Endothelial cell of umbilical vein (primary cell): ENCODE results near the gene NCKAP5. TPM values are rescaled to one million over a fixed set of nuclear protein-coding genes. Genes with fewer than 3 reads are reported as not detected.

Experiments used
- BruUV-seq: library from RNA; stranded (reverse); fragments of 400-500 nt; replicated peaks from 2 replicates; lab custom pipeline; 2021; lab: Mats Ljungman, UMichigan
- CTCF ChIA-PET: fragments of 300-600, 350-600 bp; sonication (Branson Sonifier 250); formaldehyde crosslinking; loops from one replicate; lab custom pipeline; 2021; ENCODE audit warnings: antibody characterized with exemption, inconsistent platforms; lab: Charles Lee
- POLR2A ChIA-PET: fragments of 300-600, 350-600 bp; sonication (Branson Sonifier 250); formaldehyde crosslinking; loops from one replicate; lab custom pipeline; 2021; ENCODE audit warnings: antibody characterized with exemption, inconsistent platforms; lab: Charles Lee
- DNase-seq: peaks from one replicate; pipeline ENCODE4 v3.0.0-alpha.2; 2011; ENCODE audit warnings: low read depth, low spot score
- FAIRE-seq: peaks from 2 replicates; lab custom pipeline; 2011; peaks lifted over from hg19 to GRCh38; lab: Jason Lieb, UNC
- H2AFZ ChIP-seq: 2 replicates; pipeline ENCODE4 v1.6.0; 2012; ENCODE audit warnings: low read depth, low read length, control low read depth, inconsistent platforms
- H3K27ac ChIP-seq: 2 replicates; pipeline ENCODE4 v1.5.1; 2011; ENCODE audit warnings: low read depth, mild to moderate bottlenecking, control low read depth, low read length, moderate library complexity; ENCODE audit not compliant: insufficient read depth
- H3K27me3 ChIP-seq, 2 experiments: 2 replicates each; pipeline versions ENCODE4 v1.6.0 to v1.6.1; 2011; ENCODE audit warnings: low read length in 2 of 2, mixed read lengths in 1 of 2; ENCODE audit not compliant: control insufficient read depth in 2 of 2, insufficient read depth in 2 of 2
- H3K36me3 ChIP-seq, 2 experiments: 2 replicates in 1 of 2; 3 replicates in 1 of 2; pipeline ENCODE4 v1.5.1; 2011; ENCODE audit warnings: low read length in 2 of 2, mild to moderate bottlenecking in 1 of 2, moderate library complexity in 1 of 2; ENCODE audit not compliant: control insufficient read depth in 2 of 2, insufficient read depth in 2 of 2; ENCODE audit errors: extremely low read depth in 1 of 2
- H3K4me1 ChIP-seq: 3 replicates; pipeline ENCODE4 v1.5.1; 2011; ENCODE audit warnings: mild to moderate bottlenecking, low read length; ENCODE audit not compliant: control insufficient read depth, insufficient read depth; ENCODE audit errors: extremely low read depth
- H3K4me2 ChIP-seq: 2 replicates; pipeline ENCODE4 v1.6.1; 2011; ENCODE audit warnings: low read length, control low read depth, mixed read lengths; ENCODE audit not compliant: insufficient read depth
- H3K4me3 ChIP-seq, 3 experiments: fragments of 200-600 bp in 1 of 3; sonication (generic), shearing (Covaris generic) in 1 of 3; replicated peaks in 1 of 3; 2 replicates each; pipeline ENCODE4 v1.5.1; 2011 to 2016; ENCODE audit warnings: control low read depth in 3 of 3, low read length in 3 of 3, mild to moderate bottlenecking in 2 of 3, inconsistent platforms in 1 of 3, low read depth in 1 of 3, moderate library complexity in 1 of 3; ENCODE audit not compliant: insufficient read depth in 1 of 3
- H3K79me2 ChIP-seq: 2 replicates; pipeline ENCODE4 v1.6.0; 2012; ENCODE audit warnings: low read length, inconsistent platforms; ENCODE audit not compliant: control insufficient read depth, insufficient read depth
- H3K9ac ChIP-seq: replicated peaks from 2 replicates; pipeline ENCODE3; 2011; ENCODE audit warnings: low read length, control low read depth; ENCODE audit not compliant: insufficient read depth; ENCODE audit errors: extremely low read depth
- H3K9me1 ChIP-seq: replicated peaks from 3 replicates; pipeline ENCODE4 v1.6.0; 2011; ENCODE audit warnings: mild to moderate bottlenecking, low read length; ENCODE audit not compliant: control insufficient read depth, insufficient read depth; ENCODE audit errors: extremely low read depth
- H3K9me3 ChIP-seq: replicated peaks from 2 replicates; pipeline ENCODE4 v1.5.1; 2012; ENCODE audit warnings: low read length, inconsistent platforms; ENCODE audit not compliant: control insufficient read depth, insufficient read depth
- H4K20me1 ChIP-seq: replicated peaks from 2 replicates; pipeline ENCODE3; 2011; ENCODE audit warnings: mild to moderate bottlenecking, low read length; ENCODE audit not compliant: control insufficient read depth, insufficient read depth; ENCODE audit errors: extremely low read depth
- EZH2 ChIP-seq: IDR thresholded peaks from 2 replicates; pipeline ENCODE4 v1.6.1; 2012; ENCODE audit warnings: borderline replicate concordance, low read depth, mild to moderate bottlenecking, moderate library complexity, low read length, inconsistent platforms; ENCODE audit not compliant: severe bottlenecking
- FOS ChIP-seq: IDR thresholded peaks from 2 replicates; pipeline ENCODE4 v1.6.1; 2011; ENCODE audit warnings: mild to moderate bottlenecking, low read length, moderate library complexity, borderline replicate concordance; ENCODE audit not compliant: insufficient read depth
- GATA2 ChIP-seq: IDR thresholded peaks from 2 replicates; pipeline ENCODE4 v1.7.0; 2011; ENCODE audit warnings: low read depth, mild to moderate bottlenecking, moderate library complexity, mixed read lengths, low read length; ENCODE audit not compliant: insufficient read length, insufficient read depth
- JUN ChIP-seq: IDR thresholded peaks from 2 replicates; pipeline ENCODE4 v1.6.1; 2011; ENCODE audit warnings: borderline replicate concordance, low read depth; ENCODE audit not compliant: insufficient read length, insufficient read depth
- POLR2A ChIP-seq: IDR thresholded peaks from 2 replicates; pipeline ENCODE4 v1.6.1; 2012; ENCODE audit warnings: low read depth, mild to moderate bottlenecking, control low read depth, low read length
- POLR2AphosphoS5 ChIP-seq: IDR thresholded peaks from 2 replicates; pipeline ENCODE4 v1.6.1; 2012; ENCODE audit warnings: low read depth, mild to moderate bottlenecking, control low read depth, low read length, moderate library complexity; ENCODE audit not compliant: insufficient read depth
- dilution Hi-C: fragments of 300-500 bp; cut with MboI; formaldehyde crosslinking; loops from one replicate; pipeline ENCODE4 v1.15.0; 2019; ENCODE audit warnings: low sequenced_read_pairs; ENCODE audit not compliant: extremely low pct_ligation_motif_present
- intact Hi-C: fragments of 100-400 bp; cut with micrococcal nuclease; formaldehyde crosslinking; loops from one replicate; pipeline ENCODE4 v1.10.0; 2022
- polyA plus RNA-seq, 4 experiments: library from polyadenylated mRNA; depleted of rRNA in 3 of 4; stranded (reverse) in 3 of 4; unstranded in 1 of 4; fragments of >200 nt; gene quantifications; 2 replicates each; pipeline versions ENCODE4 v1.2.1 to v1.2.3, GENCODE V29; 2011 to 2012; ENCODE audit warnings: missing spikeins in 1 of 4
- total RNA-seq: library from RNA; stranded (reverse); gene quantifications from 2 replicates; pipeline ENCODE4 v1.2.3, GENCODE V29; 2021
- TF ChIP-seq, protein P1 (sequence below): IDR thresholded peaks from 2 replicates; pipeline ENCODE4 v1.6.1; 2011; ENCODE audit not compliant: insufficient read depth, insufficient read length
- TF ChIP-seq, protein P2 (sequence below), 2 donors: IDR thresholded peaks; 1 replicate in 1 of 2; 2 replicates in 1 of 2; pipeline ENCODE4 v1.5.1; 2011; ENCODE audit warnings: low read length in 2 of 2, mild to moderate bottlenecking in 2 of 2, moderate library complexity in 2 of 2, control low read depth in 1 of 2, inconsistent platforms in 1 of 2, low read depth in 1 of 2; ENCODE audit not compliant: insufficient read depth in 1 of 2; ENCODE audit errors: extremely low read depth in 1 of 2

Gene NCKAP5
- total and polyA plus RNA-seq, 2 donors (not counting 3 experiments of a cell fraction or from before 2014, with no cell fraction given) = 0.47 to 3.3 TPM

DNA sequence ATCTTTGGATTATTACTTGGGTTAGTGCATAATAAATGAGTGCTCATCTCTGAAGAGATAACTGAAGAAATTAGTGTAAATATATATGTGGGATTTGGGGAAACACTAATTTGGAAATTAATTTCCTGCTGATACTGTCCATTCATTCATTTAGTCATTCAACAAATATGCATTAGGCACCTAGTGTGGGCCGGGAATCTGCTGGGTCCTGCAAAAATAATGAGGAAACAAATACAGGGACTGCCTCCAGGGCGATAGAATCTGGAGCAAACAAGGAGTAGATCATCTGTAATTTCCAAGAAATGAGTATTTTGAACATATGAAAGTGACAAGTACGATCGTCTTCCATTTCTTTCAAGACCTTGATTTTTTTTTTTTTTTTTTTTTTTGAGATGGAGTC, 694.5 kb downstream of the NCKAP5 start:
- no peaks in the 10 kb centered on the region for H3K9me1 ChIP-seq
- CTCF ChIA-PET = no interaction called here
- intact Hi-C loops = no loop called here
- H4K20me1 ChIP-seq = no peaks in the 10 kb centered on the region
- POLR2A ChIA-PET = no interaction called here
- DNase-seq = no peak
- no peak overlapping the region for H2AFZ ChIP-seq
- no peaks in the 10 kb centered on the region for H3K79me2 ChIP-seq
- H3K9ac ChIP-seq = no peak overlapping the region
- H3K4me2 ChIP-seq = no peak overlapping the region
- FAIRE-seq = no peak
- H3K27ac ChIP-seq = no peak overlapping the region
- dilution Hi-C loops = no loop called here
- no peak overlapping the region for H3K4me3 ChIP-seq
- TF ChIP-seq EZH2 (no peak), FOS (no peak), JUN (no peak), POLR2AphosphoS5 (no peak), POLR2A (no peak), GATA2 (no peak)
- TF ChIP-seq, protein P1, sequence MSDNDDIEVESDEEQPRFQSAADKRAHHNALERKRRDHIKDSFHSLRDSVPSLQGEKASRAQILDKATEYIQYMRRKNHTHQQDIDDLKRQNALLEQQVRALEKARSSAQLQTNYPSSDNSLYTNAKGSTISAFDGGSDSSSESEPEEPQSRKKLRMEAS = no peak
- TF ChIP-seq, protein P2, sequence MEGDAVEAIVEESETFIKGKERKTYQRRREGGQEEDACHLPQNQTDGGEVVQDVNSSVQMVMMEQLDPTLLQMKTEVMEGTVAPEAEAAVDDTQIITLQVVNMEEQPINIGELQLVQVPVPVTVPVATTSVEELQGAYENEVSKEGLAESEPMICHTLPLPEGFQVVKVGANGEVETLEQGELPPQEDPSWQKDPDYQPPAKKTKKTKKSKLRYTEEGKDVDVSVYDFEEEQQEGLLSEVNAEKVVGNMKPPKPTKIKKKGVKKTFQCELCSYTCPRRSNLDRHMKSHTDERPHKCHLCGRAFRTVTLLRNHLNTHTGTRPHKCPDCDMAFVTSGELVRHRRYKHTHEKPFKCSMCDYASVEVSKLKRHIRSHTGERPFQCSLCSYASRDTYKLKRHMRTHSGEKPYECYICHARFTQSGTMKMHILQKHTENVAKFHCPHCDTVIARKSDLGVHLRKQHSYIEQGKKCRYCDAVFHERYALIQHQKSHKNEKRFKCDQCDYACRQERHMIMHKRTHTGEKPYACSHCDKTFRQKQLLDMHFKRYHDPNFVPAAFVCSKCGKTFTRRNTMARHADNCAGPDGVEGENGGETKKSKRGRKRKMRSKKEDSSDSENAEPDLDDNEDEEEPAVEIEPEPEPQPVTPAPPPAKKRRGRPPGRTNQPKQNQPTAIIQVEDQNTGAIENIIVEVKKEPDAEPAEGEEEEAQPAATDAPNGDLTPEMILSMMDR (IDR thresholded peaks at IDR 0.05; ENCODE audit: extremely low read depth in 1 of 2, insufficient read depth in 1 of 2, low read depth in 1 of 2, low read length in 2 of 2) = no peak
- no peaks in the 10 kb centered on the region for H3K4me1 ChIP-seq
- H3K27me3 ChIP-seq = no peaks in the 10 kb centered on the region
- BruUV-seq = no TSS peak
- H3K36me3 ChIP-seq = no peaks in the 10 kb centered on the region
- H3K9me3 ChIP-seq = no peaks in the 10 kb centered on the region
